ENCODE measurements around the gene PLP2. TPM values are rescaled to one million over a fixed set of nuclear protein-coding genes. Genes with fewer than 3 reads are reported as not detected.

PLP2 gene
- total and polyA plus RNA-seq, 2 of the 4 experiments (the other 2 are of a cell fraction) = 22.6 to 156 TPM

- peak; percentile 80 for ATAC-seq (ENCODE audit: low read depth)
- Histone ChIP-seq H3K9me1 (ENCODE audit: insufficient read depth, low read length) (no peaks in the 10 kb centered on the region), H3K79me1 (ENCODE audit: low read depth in 1 of 2, low read length in 2 of 2) (no peaks in the 10 kb centered on the region), H2BK120ac (ENCODE audit: low read depth, low read length) (peak overlapping the region; percentile 54), H2BK15ac (ENCODE audit: low read depth, low read length) (peak overlapping the region; percentile 14; the same call in 1 of the 3 replicates), H2AK5ac (ENCODE audit: low read depth, low read length) (peak overlapping the region; percentile 28), H4K8ac (ENCODE audit: low read depth in 2 of 2, low read length in 2 of 2) (peak overlapping the region; percentile 95 to 97), H3K4me2 (ENCODE audit: low read depth, low read length) (peak overlapping the region; percentile 84), H3K56ac (ENCODE audit: extremely low read depth, insufficient read depth, low read length) (peak overlapping the region; percentile 28; the same call in 1 of the 2 replicates), H3K4me1 (ENCODE audit: control insufficient read depth, insufficient read depth, low read length) (peaks cover 9% of the 10 kb centered on the region), H3K14ac (replicated peaks; ENCODE audit: low read depth, low read length) (peak overlapping the region; percentile 79; the same call in 1 of the 2 replicates), H2AFZ (replicated peaks; ENCODE audit: low read length, poor library complexity) (peak overlapping the region; percentile 91), H3K9ac (ENCODE audit: low read depth, low read length) (peak overlapping the region; percentile 75), H4K91ac (ENCODE audit: insufficient read depth, low read depth, low read length) (peak overlapping the region; percentile 86), H4K5ac (ENCODE audit: low read depth, low read length) (peak overlapping the region; percentile 95), H3K9me3 (ENCODE audit: control insufficient read depth, insufficient read depth, low read length) (no peaks in the 10 kb centered on the region), H3K36me3 (ENCODE audit: control insufficient read depth, insufficient read depth, low read length) (no peaks in the 10 kb centered on the region), H2BK20ac (ENCODE audit: low read depth, low read length) (0 out of 2 replicates have a peak overlapping the region, but pooled peaks have one; percentile 9), H3K27me3 (ENCODE audit: control insufficient read depth, insufficient read depth, low read length) (no peaks in the 10 kb centered on the region; the same call in 1 of the 2 replicates), H3K4ac (ENCODE audit: low read depth, low read length) (peak overlapping the region; percentile 80), H3K18ac (ENCODE audit: low read depth, low read length) (peak overlapping the region; percentile 77), H3K4me3 (ENCODE audit: insufficient read depth, low read depth, low read length) (peak overlapping the region; percentile 46), H2AK9ac (replicated peaks; ENCODE audit: low read depth, low read length, poor library complexity) (peak overlapping the region; percentile 94), H3K23ac (ENCODE audit: low read depth, low read length) (no peak overlapping the region), H2BK5ac (ENCODE audit: low read depth, low read length, poor library complexity, severe bottlenecking) (peak overlapping the region; percentile 94), H4K20me1 (ENCODE audit: insufficient read depth, low read length) (no peaks in the 10 kb centered on the region), H3K27ac (ENCODE audit: insufficient read depth, low read length) (peak overlapping the region; percentile 93)
- dilution Hi-C loops (cut with HindIII; ENCODE audit: low sequenced_read_pairs, unreplicated experiment) = no loop called here
- in situ Hi-C loops (cut with MboI; ENCODE audit: low sequenced_read_pairs) = no loop called here
- ChIA-PET CTCF (no interaction called here), POLR2A (ENCODE audit: unreplicated experiment) (interaction anchor here (0.6 kb wide), 1 partner anchor 26 kb away, joined by 5 read pairs; no protein-coding TSS in a partner anchor)
- 36% methylated on average over 46 of the region's 69 CpGs; no CpG with 5 or more reads in 1 of the 2 experiments for WGBS, 2 experiments (ENCODE audit: extremely low coverage in 2 of 2, insufficient read length in 1 of 2)
- DNase-seq = peak; percentile 73
- BruUV-seq (replicated peaks) = no TSS peak
- TF ChIP-seq RAD21 (IDR thresholded peaks at IDR 0.05; ENCODE audit: low read length) = peak; percentile 45
- TF ChIP-seq, protein P1, sequence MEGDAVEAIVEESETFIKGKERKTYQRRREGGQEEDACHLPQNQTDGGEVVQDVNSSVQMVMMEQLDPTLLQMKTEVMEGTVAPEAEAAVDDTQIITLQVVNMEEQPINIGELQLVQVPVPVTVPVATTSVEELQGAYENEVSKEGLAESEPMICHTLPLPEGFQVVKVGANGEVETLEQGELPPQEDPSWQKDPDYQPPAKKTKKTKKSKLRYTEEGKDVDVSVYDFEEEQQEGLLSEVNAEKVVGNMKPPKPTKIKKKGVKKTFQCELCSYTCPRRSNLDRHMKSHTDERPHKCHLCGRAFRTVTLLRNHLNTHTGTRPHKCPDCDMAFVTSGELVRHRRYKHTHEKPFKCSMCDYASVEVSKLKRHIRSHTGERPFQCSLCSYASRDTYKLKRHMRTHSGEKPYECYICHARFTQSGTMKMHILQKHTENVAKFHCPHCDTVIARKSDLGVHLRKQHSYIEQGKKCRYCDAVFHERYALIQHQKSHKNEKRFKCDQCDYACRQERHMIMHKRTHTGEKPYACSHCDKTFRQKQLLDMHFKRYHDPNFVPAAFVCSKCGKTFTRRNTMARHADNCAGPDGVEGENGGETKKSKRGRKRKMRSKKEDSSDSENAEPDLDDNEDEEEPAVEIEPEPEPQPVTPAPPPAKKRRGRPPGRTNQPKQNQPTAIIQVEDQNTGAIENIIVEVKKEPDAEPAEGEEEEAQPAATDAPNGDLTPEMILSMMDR (conservative IDR thresholded peaks at IDR 0.05; ENCODE audit: low read depth, low read length) = peak; percentile 75
- TF ChIP-seq SMC3 (IDR thresholded peaks at IDR 0.05; ENCODE audit: low read depth, low read length) = peak; percentile 48
- TF ChIP-seq USF2 (IDR thresholded peaks at IDR 0.05; ENCODE audit: low read depth, low read length) = no peak
- TF ChIP-seq POLR2A (IDR thresholded peaks at IDR 0.05; ENCODE audit: low read depth, low read length) = no peak
- TF ChIP-seq MXI1 (IDR thresholded peaks at IDR 0.05; ENCODE audit: borderline replicate concordance, low read depth, low read length) = no peak
- peak; percentile 48; the same call in 1 of the 2 replicates for TF ChIP-seq MAZ (IDR thresholded peaks at IDR 0.05; ENCODE audit: borderline replicate concordance, low read depth, low read length)
- intact Hi-C loops (cut with micrococcal nuclease) = loop anchor here (1.0 to 10.0 kb wide), 2 partner anchors 89 to 120 kb away; partner anchors contain the start of genes PRAF2, TFE3 and WDR45
These were observed 7.9 kb upstream of the PLP2 start for GRCh38 chrX:49163555-49164419.

All from IMR-90 (cell line).